ENCODE data around the gene PGP.

DNA sequence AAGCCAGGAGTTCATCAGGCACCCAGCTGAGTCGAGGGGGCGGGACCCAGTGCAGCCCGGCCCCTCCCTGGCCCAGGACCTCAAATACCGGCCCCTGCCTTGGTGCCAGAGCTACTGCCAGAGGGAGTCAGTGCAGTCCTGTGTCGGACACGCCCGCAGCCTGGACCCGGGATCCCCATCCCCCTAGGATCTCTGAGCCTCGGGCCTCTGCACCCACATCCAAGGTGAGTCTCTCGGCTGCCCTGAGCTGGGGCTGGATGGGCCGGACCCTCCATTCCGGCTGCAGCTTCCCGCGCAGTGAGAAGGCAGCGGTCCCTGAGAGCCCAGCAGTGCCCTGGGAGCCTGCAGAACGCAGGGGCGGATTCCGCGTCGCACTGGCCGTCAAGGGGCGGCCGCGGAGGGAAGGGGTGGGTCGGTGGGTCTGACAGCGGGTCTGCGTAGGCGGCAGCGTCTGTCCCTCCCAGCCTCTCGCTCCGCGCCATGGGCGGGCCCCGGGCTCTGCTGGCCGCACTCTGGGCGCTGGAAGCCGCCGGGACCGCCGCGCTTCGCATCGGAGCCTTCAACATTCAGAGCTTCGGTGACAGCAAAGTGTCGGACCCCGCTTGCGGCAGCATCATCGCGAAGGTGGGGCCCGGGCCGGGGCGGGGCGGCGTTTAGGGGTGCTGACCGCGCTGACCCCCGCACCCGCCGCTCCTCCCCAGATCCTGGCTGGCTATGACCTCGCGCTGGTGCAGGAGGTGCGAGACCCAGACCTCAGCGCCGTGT lies 21.9 kb upstream of the PGP start, which contains the start of gene DNASE1L2:
- TF ChIP-seq, protein P1, sequence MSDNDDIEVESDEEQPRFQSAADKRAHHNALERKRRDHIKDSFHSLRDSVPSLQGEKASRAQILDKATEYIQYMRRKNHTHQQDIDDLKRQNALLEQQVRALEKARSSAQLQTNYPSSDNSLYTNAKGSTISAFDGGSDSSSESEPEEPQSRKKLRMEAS (IDR thresholded peaks at IDR 0.05) = no peak
- TF ChIP-seq, protein P2, sequence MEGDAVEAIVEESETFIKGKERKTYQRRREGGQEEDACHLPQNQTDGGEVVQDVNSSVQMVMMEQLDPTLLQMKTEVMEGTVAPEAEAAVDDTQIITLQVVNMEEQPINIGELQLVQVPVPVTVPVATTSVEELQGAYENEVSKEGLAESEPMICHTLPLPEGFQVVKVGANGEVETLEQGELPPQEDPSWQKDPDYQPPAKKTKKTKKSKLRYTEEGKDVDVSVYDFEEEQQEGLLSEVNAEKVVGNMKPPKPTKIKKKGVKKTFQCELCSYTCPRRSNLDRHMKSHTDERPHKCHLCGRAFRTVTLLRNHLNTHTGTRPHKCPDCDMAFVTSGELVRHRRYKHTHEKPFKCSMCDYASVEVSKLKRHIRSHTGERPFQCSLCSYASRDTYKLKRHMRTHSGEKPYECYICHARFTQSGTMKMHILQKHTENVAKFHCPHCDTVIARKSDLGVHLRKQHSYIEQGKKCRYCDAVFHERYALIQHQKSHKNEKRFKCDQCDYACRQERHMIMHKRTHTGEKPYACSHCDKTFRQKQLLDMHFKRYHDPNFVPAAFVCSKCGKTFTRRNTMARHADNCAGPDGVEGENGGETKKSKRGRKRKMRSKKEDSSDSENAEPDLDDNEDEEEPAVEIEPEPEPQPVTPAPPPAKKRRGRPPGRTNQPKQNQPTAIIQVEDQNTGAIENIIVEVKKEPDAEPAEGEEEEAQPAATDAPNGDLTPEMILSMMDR (IDR thresholded peaks at IDR 0.05 in 2 of 3, conservative IDR thresholded peaks at IDR 0.05 in 1 of 3; ENCODE audit: borderline replicate concordance in 1 of 3, insufficient read depth in 1 of 3, low read depth in 2 of 3, low read length in 2 of 3) = no peak
- no peak for TF ChIP-seq EZH2 (IDR thresholded peaks at IDR 0.05)
- TF ChIP-seq POLR2AphosphoS5 (IDR thresholded peaks at IDR 0.05; ENCODE audit: low read depth, low read length) = no peak
- TF ChIP-seq YY1 (IDR thresholded peaks at IDR 0.05; ENCODE audit: extremely low read depth, insufficient replicate concordance, low read depth, low read length) = no peak
- TF ChIP-seq RAD21 (IDR thresholded peaks at IDR 0.05; ENCODE audit: low read depth) = no peak
- no peak for TF ChIP-seq EZH2phosphoT487 (IDR thresholded peaks at IDR 0.05; ENCODE audit: borderline replicate concordance)
